ENCODE data around the gene TYMS.

Gene TYMS

DNA sequence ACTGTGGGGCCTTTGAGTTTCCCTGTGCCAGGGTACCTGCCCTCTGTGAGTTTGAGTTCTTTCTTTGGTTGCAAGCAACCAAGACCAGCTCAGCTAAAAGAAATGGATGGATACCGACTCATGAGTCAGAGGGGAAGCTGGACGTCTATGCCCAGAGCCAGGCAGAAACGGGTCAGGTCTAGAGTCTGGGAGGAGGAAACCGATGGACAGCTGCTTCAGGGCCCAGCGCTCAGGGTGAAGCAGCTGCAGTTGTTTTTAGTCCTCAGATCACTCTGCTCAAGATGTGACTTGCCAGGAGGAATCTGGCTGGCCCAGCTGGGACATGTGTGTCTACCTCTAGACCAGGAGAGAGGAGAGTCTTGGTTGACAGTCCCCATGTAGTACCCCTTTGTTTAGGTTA is 10.1 kb upstream of the TYMS start:
- no peak for DNase-seq (ENCODE audit: low spot score)

DNA sequence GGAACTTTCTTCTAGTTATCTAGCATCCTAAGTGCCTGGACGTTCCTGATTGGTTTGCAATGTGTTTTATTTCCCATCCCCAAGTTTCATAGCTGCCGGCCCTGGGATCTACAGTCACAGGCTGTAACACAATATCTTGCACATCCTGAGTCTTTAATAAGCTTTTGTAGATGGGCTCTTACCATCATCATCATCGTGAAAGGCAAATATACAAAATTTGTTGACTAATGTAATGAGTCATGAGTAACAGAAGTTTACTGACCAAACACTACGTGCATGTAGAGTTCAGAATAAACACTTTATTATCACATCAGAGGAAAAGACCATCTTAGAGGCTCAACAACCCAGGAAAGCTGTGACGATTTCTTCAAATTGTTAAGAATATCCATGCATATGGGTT is 8.1 kb upstream of the TYMS start:
- no peak for DNase-seq (ENCODE audit: low spot score)

- DNase-seq (ENCODE audit: low spot score): no peak
Observed at GRCh38 chr18:650428-650858, 7.0 kb upstream of the TYMS start.

GRCh38 chr18:652131-652530 is 5.3 kb upstream of the TYMS start:
- no peak for DNase-seq (ENCODE audit: low spot score)

GRCh38 chr18:653512-653911 is 3.9 kb upstream of the TYMS start:
- no peak for DNase-seq (ENCODE audit: low spot score)

DNA sequence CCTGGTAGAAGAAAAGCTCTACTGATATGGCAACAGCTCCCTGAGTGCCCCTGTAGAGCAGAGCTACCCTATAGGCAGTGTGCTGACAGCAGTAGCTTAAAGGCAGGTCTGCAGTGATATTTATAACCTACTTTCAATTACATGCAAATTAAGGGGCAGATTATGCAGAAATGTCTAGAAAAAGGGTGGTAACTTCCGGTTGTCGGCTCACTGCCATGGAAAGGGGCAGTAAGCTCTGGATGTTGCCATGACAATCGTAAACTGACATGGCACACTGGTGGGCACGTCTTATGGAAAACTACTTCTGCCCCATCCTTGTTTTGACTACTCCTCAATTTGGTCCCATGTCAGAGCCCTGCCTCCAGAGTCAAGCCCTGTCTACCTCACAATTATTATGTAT is 2.9 kb upstream of the TYMS start:
- DNase-seq (ENCODE audit: low spot score): no peak

- no peak for DNase-seq (ENCODE audit: low spot score)
Observed at GRCh38 chr18:655445-655844, 2.0 kb upstream of the TYMS start.

DNA sequence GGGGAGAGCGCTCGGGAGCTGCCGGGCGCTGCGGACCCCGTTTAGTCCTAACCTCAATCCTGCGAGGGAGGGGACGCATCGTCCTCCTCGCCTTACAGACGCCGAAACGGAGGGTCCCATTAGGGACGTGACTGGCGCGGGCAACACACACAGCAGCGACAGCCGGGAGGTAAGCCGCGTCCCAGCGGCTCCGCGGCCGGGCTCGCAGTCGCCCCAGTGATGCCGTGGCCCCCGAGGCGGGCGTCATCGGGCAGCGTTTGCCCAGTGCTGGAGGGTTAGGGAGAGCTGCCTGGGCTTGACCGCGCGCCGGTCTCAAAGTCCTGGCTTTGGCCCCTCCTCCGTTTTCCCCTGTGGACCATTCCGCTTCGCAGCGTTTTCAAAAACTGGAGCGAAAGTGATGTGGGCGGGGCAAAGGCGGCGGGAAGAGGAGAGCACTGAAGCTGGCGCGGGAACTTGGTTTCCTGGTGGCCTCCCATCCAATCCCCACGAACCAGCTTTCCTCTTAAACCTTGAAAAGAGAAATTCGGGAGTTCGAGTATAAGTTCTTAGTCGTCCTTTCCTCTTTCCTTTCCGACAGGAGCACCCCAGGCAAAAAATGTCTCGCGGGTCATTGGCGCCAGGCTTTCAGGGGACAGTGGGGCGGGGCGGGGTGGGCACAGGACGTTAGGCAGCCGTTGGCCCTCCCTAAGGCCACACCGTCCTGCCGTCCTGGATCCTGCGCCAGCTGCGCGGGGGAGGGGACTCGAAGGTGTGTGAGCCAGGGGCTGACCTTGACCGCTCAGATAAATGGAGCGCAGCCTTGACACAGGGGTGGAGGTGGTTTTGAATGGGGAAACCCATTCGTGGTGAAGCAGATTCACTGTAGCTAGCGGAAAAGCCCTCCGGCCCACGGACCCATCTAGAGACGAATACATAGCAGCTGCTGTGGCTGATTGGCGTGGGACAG is 821 bp downstream of the TYMS start:
- DNase-seq (ENCODE audit: low spot score): peak; percentile 68

DNA sequence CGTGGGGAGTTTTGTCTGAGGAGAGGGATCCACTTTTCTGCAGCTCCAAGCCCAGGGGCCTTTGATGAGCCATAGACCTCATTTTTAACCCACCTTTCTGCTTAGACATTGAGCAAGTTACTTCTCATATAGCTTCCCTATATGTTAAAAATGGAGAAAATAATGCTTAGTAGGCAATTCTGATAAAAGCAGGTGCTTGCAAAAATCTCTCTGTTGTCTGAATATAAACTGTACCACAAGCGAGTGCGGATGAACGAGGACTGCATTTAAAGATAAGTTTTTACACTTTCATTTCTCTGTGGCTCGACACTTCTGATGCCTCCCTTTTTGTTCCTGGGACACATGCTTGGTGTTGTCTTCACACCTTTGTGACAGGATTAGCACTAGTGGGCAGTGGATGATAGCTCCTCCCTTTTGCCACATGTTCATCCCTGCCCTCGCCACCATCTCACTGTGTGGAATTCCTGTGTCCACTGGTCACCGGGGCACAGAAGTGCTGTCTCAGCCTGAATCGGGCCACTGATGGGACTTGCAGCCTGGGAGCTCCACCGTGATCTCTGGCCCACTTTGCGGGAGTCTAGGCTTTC is 1.6 kb downstream of the TYMS start:
- no peak for DNase-seq (ENCODE audit: low spot score)

DNA sequence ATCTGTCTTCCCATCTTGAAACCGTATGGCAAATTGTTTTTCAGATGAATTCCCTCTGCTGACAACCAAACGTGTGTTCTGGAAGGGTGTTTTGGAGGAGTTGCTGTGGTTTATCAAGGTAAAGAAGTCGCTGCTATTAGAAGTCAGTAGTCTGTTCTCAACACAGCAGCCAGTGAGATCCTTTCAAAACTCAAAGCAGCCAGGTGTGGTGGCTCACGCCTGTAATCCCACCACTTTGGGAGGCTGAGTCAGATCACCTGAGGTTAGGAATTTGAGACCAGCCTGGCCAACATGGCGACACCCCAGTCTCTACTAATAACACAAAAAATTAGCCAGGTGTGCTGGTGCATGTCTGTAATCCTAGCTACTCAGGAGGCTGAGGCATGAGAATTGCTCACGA is 2.1 kb downstream of the TYMS start:
- no peak for DNase-seq (ENCODE audit: low spot score)

DNA sequence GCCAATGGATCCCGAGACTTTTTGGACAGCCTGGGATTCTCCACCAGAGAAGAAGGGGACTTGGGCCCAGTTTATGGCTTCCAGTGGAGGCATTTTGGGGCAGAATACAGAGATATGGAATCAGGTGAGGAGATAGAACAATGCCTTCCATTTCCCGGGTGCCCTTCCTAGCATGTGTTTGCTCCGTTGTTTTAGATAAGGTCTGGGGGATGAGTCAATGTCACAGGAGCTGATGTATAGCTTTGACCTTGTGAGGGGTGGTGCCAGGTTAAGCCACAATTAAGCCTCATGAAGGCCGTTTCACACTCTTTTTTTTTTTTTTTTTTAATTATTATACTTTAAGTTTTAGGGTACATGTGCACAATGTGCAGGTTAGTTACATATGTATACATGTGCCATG is 4.7 kb downstream of the TYMS start:
- no peak for DNase-seq (ENCODE audit: low spot score)

- no peak for DNase-seq (ENCODE audit: low spot score)
Observed at GRCh38 chr18:666177-666576, 8.7 kb downstream of the TYMS start.

GRCh38 chr18:666628-667027 is 9.2 kb downstream of the TYMS start:
- no peak for DNase-seq (ENCODE audit: low spot score)

DNA sequence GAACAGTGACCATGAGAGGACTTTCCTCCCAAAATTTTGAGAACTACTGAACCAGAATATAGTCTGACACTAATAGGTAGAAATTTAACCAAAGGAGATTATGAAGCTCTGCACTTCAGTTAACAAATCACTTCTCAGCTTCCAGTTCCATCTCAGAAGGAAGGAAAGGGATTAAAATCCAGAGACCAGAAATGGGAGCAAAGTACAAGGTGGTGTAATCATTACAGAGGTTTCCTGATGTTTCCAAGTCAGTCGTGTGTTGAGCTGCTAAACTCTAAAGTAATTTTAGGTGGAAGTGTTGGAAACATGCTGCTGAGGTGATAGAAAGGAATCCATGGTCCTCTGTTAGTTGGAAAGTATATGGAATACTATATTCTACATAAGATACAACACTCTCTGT is 10.8 kb downstream of the TYMS start:
- DNase-seq (ENCODE audit: low spot score): no peak

DNA sequence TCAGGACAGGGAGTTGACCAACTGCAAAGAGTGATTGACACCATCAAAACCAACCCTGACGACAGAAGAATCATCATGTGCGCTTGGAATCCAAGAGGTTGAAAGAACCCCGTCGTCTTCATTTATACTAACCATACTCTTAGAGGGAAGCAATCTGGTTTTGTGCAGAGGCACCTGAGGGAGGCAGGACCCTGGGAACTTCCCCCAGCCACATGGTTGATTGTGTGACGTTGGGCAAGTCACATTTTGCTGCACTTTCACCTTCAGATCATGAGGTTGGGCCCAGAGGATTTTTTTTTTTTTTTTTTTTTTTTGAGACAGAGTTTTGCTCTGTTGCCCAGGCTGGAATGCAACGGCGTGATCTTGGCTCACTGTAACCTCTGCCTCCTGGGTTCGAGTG is 11.6 kb downstream of the TYMS start:
- DNase-seq (ENCODE audit: low spot score): no peak

DNA sequence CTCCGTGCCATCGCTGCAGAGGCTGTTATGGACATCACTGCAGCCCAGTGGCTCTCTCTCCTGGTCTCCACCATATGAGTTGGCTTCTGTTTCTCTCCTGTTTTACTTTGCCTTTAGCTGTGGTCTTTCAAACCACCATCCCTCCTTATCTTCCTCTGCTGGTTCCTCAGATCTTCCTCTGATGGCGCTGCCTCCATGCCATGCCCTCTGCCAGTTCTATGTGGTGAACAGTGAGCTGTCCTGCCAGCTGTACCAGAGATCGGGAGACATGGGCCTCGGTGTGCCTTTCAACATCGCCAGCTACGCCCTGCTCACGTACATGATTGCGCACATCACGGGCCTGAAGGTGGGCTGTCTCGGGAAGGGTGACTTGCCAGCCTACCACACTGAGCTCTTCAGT is 13.1 kb downstream of the TYMS start:
- no peak for DNase-seq (ENCODE audit: low spot score)

DNA sequence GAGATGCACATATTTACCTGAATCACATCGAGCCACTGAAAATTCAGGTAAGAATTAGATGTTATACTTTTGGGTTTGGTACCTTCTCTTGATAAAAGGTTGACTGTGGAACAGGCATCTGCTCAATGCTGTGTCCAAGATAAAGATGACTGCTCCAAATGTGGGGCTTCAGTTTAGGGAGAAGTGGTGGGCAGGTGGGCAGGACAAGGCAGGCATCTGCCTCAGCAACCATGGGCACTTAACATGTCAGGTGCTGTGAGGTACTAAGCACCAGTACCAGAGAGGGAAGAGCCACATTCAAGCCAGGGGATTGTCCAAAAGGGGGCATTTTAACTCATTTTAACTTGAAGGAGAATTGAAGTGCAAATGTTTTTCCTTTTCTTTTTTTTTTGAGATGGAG is 14.0 kb downstream of the TYMS start:
- DNase-seq (ENCODE audit: low spot score): no peak

DNA sequence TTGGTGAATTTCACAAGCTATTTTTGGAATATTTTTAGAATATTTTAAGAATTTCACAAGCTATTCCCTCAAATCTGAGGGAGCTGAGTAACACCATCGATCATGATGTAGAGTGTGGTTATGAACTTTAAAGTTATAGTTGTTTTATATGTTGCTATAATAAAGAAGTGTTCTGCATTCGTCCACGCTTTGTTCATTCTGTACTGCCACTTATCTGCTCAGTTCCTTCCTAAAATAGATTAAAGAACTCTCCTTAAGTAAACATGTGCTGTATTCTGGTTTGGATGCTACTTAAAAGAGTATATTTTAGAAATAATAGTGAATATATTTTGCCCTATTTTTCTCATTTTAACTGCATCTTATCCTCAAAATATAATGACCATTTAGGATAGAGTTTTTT is 15.9 kb downstream of the TYMS start:
- DNase-seq (ENCODE audit: low spot score): no peak

DNA sequence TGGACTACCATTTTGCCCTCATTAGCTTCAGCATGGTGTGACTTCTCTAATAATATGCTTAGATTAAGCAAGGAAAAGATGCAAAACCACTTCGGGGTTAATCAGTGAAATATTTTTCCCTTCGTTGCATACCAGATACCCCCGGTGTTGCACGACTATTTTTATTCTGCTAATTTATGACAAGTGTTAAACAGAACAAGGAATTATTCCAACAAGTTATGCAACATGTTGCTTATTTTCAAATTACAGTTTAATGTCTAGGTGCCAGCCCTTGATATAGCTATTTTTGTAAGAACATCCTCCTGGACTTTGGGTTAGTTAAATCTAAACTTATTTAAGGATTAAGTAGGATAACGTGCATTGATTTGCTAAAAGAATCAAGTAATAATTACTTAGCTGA is 16.3 kb downstream of the TYMS start:
- DNase-seq (ENCODE audit: low spot score): no peak

- no peak for DNase-seq (ENCODE audit: low spot score)
Observed at GRCh38 chr18:675307-675706, 17.9 kb downstream of the TYMS start.

DNA sequence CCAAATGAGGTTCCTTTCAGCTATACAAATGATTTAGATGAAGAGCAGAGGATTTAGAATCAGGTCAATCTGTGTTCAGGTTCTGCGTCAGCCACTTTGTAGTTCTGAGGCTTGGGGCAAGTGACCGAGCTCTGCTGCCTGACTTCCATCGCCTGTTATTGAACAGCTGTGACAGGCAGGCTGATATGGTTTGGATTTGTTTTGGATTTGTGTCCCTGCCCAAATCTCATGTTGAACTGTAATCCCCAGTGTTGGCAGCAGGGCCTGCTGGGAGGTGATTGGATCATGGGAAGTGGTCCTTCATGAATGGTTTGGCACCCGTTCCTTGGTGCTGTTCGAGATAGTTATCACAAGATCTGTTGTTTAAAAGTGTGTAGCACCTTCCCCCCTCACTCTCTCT is 18.6 kb downstream of the TYMS start:
- DNase-seq (ENCODE audit: low spot score): no peak

DNA sequence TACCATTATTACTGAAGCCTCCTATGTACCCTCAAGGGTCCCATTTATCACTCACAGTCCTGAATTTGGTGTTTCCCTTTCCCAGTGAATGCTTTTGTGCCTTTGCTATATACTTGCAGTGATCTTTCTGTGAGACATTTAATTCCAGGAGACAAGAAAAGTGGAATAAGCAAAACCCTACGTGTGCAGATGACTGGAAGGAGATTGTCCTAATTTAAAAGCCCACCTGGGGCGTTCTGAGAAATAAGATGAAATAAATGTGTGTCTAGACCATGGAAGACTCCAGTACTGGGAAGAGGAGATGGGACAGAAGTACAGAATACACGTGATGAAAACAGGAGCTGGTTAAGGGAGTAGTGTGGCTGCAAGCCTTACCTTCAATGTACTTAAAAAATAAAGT is 19.3 kb downstream of the TYMS start:
- DNase-seq (ENCODE audit: low spot score): no peak

GRCh38 chr18:677145-677544 is 19.7 kb downstream of the TYMS start:
- DNase-seq (ENCODE audit: low spot score): no peak

DNA sequence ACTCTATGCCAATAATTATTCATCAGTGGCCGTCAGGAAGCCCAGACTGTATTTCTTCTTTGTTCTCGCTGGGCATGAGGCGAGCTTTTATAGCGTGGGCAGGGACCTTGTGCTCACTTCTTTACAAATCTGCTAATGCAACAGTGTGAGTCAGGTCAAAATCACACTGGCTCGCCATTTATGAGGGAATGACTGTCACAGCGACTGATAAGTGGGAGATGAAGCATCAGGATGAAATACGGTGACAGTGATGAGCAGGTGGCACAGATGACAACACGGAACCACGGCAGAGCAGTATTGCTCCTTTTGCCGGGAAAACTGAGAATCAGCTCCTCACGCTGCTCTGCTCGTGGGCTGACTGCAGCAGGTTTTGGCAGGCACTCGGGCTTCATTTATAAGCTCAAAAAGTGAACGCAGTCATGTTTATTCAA is 20.5 kb downstream of the TYMS start:
- no peak for DNase-seq (ENCODE audit: low spot score)
